SK-N-SH (cell line): Measurements from ENCODE around the gene AUTS2. TPM values are rescaled to one million over a fixed set of nuclear protein-coding genes. Genes with fewer than 3 reads are reported as not detected.

Source experiments
- CTCF ChIA-PET: fragments of 300-600, 350-600 bp; formaldehyde crosslinking; extraction: SDS; loops from one replicate; lab custom pipeline; 2021; lab: Yijun Ruan, JAX
- POLR2A ChIA-PET: fragments of 350-600 bp; sonication (Branson Sonifier 250); formaldehyde crosslinking; extraction: SDS; loops from one replicate; lab custom pipeline; 2020; ENCODE audit warnings: antibody characterized with exemption, inconsistent platforms; lab: Yijun Ruan, JAX
- DNase-seq: peaks from one replicate; pipeline ENCODE4 v3.0.0; 2012
- H2AFZ ChIP-seq: fragments of 200-600 bp; sonication (generic); 2 replicates; pipeline ENCODE4 v1.8.1; 2016; ENCODE audit warnings: antibody characterized with exemption, mild to moderate bottlenecking, low read depth
- H3F3A ChIP-seq: fragments of 200-600 bp; sonication (generic); replicated peaks from 2 replicates; pipeline ENCODE3; 2016; ENCODE audit warnings: antibody characterized with exemption, mild to moderate bottlenecking; ENCODE audit not compliant: insufficient read depth
- H3K27ac ChIP-seq, 2 experiments: fragments of 200-500 bp in 1 of 2; fragments of 200-600 bp in 1 of 2; sonication (Bioruptor generic) in 1 of 2; sonication (generic), shearing (Covaris generic) in 1 of 2; 2 replicates each; pipeline versions ENCODE4 v1.5.1 to v1.6.1; 2014 to 2016; ENCODE audit warnings: low read depth in 2 of 2, inconsistent platforms in 1 of 2, low read length in 1 of 2, mild to moderate bottlenecking in 1 of 2, mixed read lengths in 1 of 2
- H3K27me3 ChIP-seq: fragments of 200-600 bp; sonication (generic), shearing (Covaris generic); 2 replicates; pipeline ENCODE4 v1.6.1; 2016; ENCODE audit warnings: mixed run types; ENCODE audit not compliant: insufficient read depth
- H3K36me3 ChIP-seq, 2 experiments: fragments of 200-500 bp in 1 of 2; fragments of 200-600 bp in 1 of 2; sonication (Bioruptor generic) in 1 of 2; sonication (generic) in 1 of 2; replicated peaks in 1 of 2; 2 replicates each; pipeline versions ENCODE3 to v1.5.1; 2014 to 2016; ENCODE audit warnings: low read length in 1 of 2, mild to moderate bottlenecking in 1 of 2; ENCODE audit not compliant: insufficient read depth in 2 of 2, control insufficient read depth in 1 of 2
- H3K4me1 ChIP-seq, 2 experiments: fragments of 200-500 bp in 1 of 2; fragments of 200-600 bp in 1 of 2; sonication (Bioruptor generic) in 1 of 2; sonication (generic), shearing (Covaris generic) in 1 of 2; 2 replicates each; pipeline versions ENCODE4 v1.5.1 to v1.6.1; 2014 to 2016; ENCODE audit warnings: low read depth in 1 of 2, low read length in 1 of 2, mixed run types in 1 of 2; ENCODE audit not compliant: insufficient read depth in 2 of 2, control insufficient read depth in 1 of 2
- H3K4me2 ChIP-seq: fragments of 200-600 bp; sonication (generic), shearing (Covaris generic); 2 replicates; pipeline ENCODE4 v1.6.1; 2017; ENCODE audit warnings: mixed run types
- H3K4me3 ChIP-seq, 2 experiments: fragments of 200-500 bp in 1 of 2; fragments of 200-600 bp in 1 of 2; sonication (Bioruptor generic) in 1 of 2; sonication (generic), shearing (Covaris generic) in 1 of 2; 2 replicates each; pipeline versions ENCODE4 v1.5.1 to v1.8.1; 2014 to 2016; ENCODE audit warnings: low read depth in 2 of 2, inconsistent platforms in 1 of 2, low read length in 1 of 2, mild to moderate bottlenecking in 1 of 2, mixed read lengths in 1 of 2, moderate library complexity in 1 of 2
- H3K79me2 ChIP-seq: fragments of 200-600 bp; sonication (generic); 2 replicates; pipeline ENCODE4 v1.8.1; 2017; ENCODE audit warnings: mild to moderate bottlenecking; ENCODE audit not compliant: insufficient read depth
- H3K9ac ChIP-seq: fragments of 200-600 bp; sonication (generic); 2 replicates; pipeline ENCODE4 v1.6.1; 2017; ENCODE audit warnings: mixed run types
- H3K9me2 ChIP-seq: fragments of 200-600 bp; sonication (generic); 2 replicates; pipeline ENCODE4 v1.6.1; 2017; ENCODE audit warnings: mixed run types
- H3K9me3 ChIP-seq: fragments of 200-600 bp; sonication (generic); 2 replicates; pipeline ENCODE4 v1.6.1; 2017; ENCODE audit warnings: mixed run types, mild to moderate bottlenecking, moderate library complexity
- H4K20me1 ChIP-seq: fragments of 200-600 bp; sonication (generic); 2 replicates; pipeline ENCODE4 v1.6.1; 2017; ENCODE audit warnings: mild to moderate bottlenecking, mixed run types; ENCODE audit not compliant: insufficient read depth
- FOSL2 ChIP-seq: IDR thresholded peaks from 2 replicates; pipeline ENCODE4 v1.4.0; 2012; ENCODE audit warnings: low read depth, mild to moderate bottlenecking, moderate library complexity, borderline replicate concordance
- FOXJ3 ChIP-seq: sonication (generic); formaldehyde crosslinking; IDR thresholded peaks from 2 replicates; pipeline ENCODE4 v1.5.1; 2020; ENCODE audit warnings: mild to moderate bottlenecking, missing genetic modification reagents
- FOXM1 ChIP-seq: IDR thresholded peaks from 2 replicates; pipeline ENCODE4 v1.4.0; 2012; ENCODE audit warnings: low read depth, mild to moderate bottlenecking
- GATA2 ChIP-seq: sonication (generic); formaldehyde crosslinking; IDR thresholded peaks from 2 replicates; pipeline ENCODE4 v1.5.0; 2020; ENCODE audit warnings: mild to moderate bottlenecking, missing genetic modification reagents
- IRF3 ChIP-seq: fragments of 150-350 bp; IDR thresholded peaks from 2 replicates; pipeline ENCODE4 v1.6.1; 2016; ENCODE audit warnings: mild to moderate bottlenecking, low read depth, low read length
- JUND ChIP-seq: IDR thresholded peaks from 2 replicates; pipeline ENCODE4 v1.4.0; 2012
- MEF2A ChIP-seq: IDR thresholded peaks from 2 replicates; pipeline ENCODE4 v1.4.0; 2012; ENCODE audit warnings: low read depth, borderline replicate concordance
- NFIC ChIP-seq: IDR thresholded peaks from 2 replicates; pipeline ENCODE4 v1.4.0; 2012; ENCODE audit warnings: borderline replicate concordance
- PBX3 ChIP-seq: IDR thresholded peaks from 2 replicates; pipeline ENCODE4; 2012
- POLR2AphosphoS5 ChIP-seq: IDR thresholded peaks from 2 replicates; pipeline ENCODE4 v1.6.1; 2012; ENCODE audit warnings: low read depth, low read length
- RAD21 ChIP-seq: IDR thresholded peaks from 2 replicates; pipeline ENCODE4 v1.6.1; 2012; ENCODE audit warnings: mild to moderate bottlenecking, low read length
- REST ChIP-seq: IDR thresholded peaks from 2 replicates; pipeline ENCODE4 v1.6.1; 2012; ENCODE audit warnings: mild to moderate bottlenecking, low read depth, low read length, moderate library complexity
- SIN3A ChIP-seq: IDR thresholded peaks from 2 replicates; pipeline ENCODE4 v1.6.1; 2012; ENCODE audit warnings: low read depth, mild to moderate bottlenecking, low read length, moderate library complexity, borderline replicate concordance
- TAF1 ChIP-seq: IDR thresholded peaks from 2 replicates; pipeline ENCODE4 v1.6.1; 2012; ENCODE audit warnings: low read depth, mild to moderate bottlenecking, low read length, moderate library complexity, borderline replicate concordance
- USF2 ChIP-seq: fragments of 150-350 bp; IDR thresholded peaks from 2 replicates; pipeline ENCODE4 v1.6.1; 2017; ENCODE audit warnings: antibody characterized with exemption, low read length, low read depth, borderline replicate concordance
- WGBS: methylation state at CpG from one replicate; pipeline ENCODE4 v1.1.6; 2017; ENCODE audit warnings: low lambda C conversion rate; 5-methylcytosine and 5-hydroxymethylcytosine counted together
- polyA plus RNA-seq, 3 experiments: library from polyadenylated mRNA; depleted of rRNA; stranded (reverse); fragments of >200 nt; gene quantifications; 2 replicates each; pipeline ENCODE4 v1.2.3, GENCODE V29; 2012

The AUTS2 gene
- polyA plus RNA-seq, 1 of the 3 experiments (the other 2 are of a cell fraction) = 15.6 TPM

GRCh38 chr7:70343519-70343918, 745.2 kb downstream of the AUTS2 start:
- TF ChIP-seq GATA2 (CRISPR knock-in tag) (no peak), RAD21 (no peak), REST (no peak), NFIC (no peak), SIN3A (no peak), MEF2A (no peak), TAF1 (no peak), FOXM1 (no peak), FOXJ3 (CRISPR knock-in tag) (no peak), PBX3 (no peak), IRF3 (no peak), JUND (no peak)
- TF ChIP-seq, all 33 proteins: peak for 0
- H3K9me2 ChIP-seq = no peaks in the 10 kb centered on the region
- no peaks in the 10 kb centered on the region for H4K20me1 ChIP-seq
- H3K9me3 ChIP-seq = no peaks in the 10 kb centered on the region
- no peaks in the 10 kb centered on the region for H3K27me3 ChIP-seq
- H3K27ac ChIP-seq = no peak overlapping the region
- DNase-seq = no peak
- POLR2A ChIA-PET = no interaction called here
- peaks cover 0 to 5% of the 10 kb centered on the region in 2 experiments; a peak in 1 of 4 replicates for H3K4me1 ChIP-seq
- H2AFZ ChIP-seq = no peak overlapping the region
- no peaks in the 10 kb centered on the region for H3F3A ChIP-seq
- H3K4me2 ChIP-seq = no peak overlapping the region
- H3K79me2 ChIP-seq = no peaks in the 10 kb centered on the region
- H3K9ac ChIP-seq = no peak overlapping the region
- CTCF ChIA-PET = interaction anchor here (1.2 to 1.6 kb wide), 2 partner anchors 10 to 31 kb away, joined by 3 to 5 read pairs; no protein-coding TSS in a partner anchor
- H3K36me3 ChIP-seq = no peaks in the 10 kb centered on the region
- H3K4me3 ChIP-seq = no peak overlapping the region
- 62% methylated on average over 2 of the region's 2 CpGs for WGBS

- Histone ChIP-seq H3K36me3 (no peaks in the 10 kb centered on the region), H4K20me1 (no peaks in the 10 kb centered on the region), H3K4me3 (no peak overlapping the region), H3K27me3 (no peaks in the 10 kb centered on the region), H3K9me2 (no peaks in the 10 kb centered on the region), H3K79me2 (no peaks in the 10 kb centered on the region), H3F3A (no peaks in the 10 kb centered on the region), H2AFZ (no peak overlapping the region), H3K4me2 (no peak overlapping the region), H3K27ac (no peak overlapping the region), H3K4me1 (peaks cover 0 to 5% of the 10 kb centered on the region in 2 experiments; a peak in 1 of 4 replicates), H3K9ac (no peak overlapping the region), H3K9me3 (no peaks in the 10 kb centered on the region)
- 64% methylated on average over 2 of the region's 2 CpGs for WGBS
- ChIA-PET CTCF (interaction anchor here (0.6 kb wide), 1 partner anchor 421 kb away, joined by 3 read pairs; no protein-coding TSS in a partner anchor), POLR2A (no interaction called here)
- DNase-seq = no peak
- TF ChIP-seq FOSL2 (no peak), USF2 (no peak), MEF2A (no peak), POLR2AphosphoS5 (no peak), GATA2 (CRISPR knock-in tag) (no peak)
Measured at GRCh38 chr7:70344726-70345125, 746.5 kb downstream of the AUTS2 start.
